Brain microvascular endothelial cell (primary cell): Measurements from ENCODE around the gene CFAP20.
A peak's percentile ranks its signal among the peaks of the same experiment; 100 is the strongest.

ENCODE experiments used
- DNase-seq: peaks from one replicate; pipeline ENCODE4 v3.0.0-alpha.2; 2020
- H3K27ac ChIP-seq: fragments of 250-450 bp; sonication (Bioruptor Pico); 2 replicates; pipeline ENCODE4 v1.5.1; 2020; ENCODE audit warnings: mild to moderate bottlenecking, moderate library complexity
- H3K27me3 ChIP-seq: fragments of 250-450 bp; sonication (Bioruptor Pico); replicated peaks from 2 replicates; pipeline ENCODE4 v1.5.1; 2020; ENCODE audit warnings: mild to moderate bottlenecking
- H3K36me3 ChIP-seq: fragments of 250-450 bp; sonication (Bioruptor Pico); replicated peaks from 2 replicates; pipeline ENCODE4 v1.5.1; 2020; ENCODE audit warnings: mild to moderate bottlenecking
- H3K4me3 ChIP-seq: 2 replicates; pipeline ENCODE4 v1.5.1; 2011; ENCODE audit warnings: low read depth, mild to moderate bottlenecking, control low read depth, low read length, moderate library complexity
- CTCF ChIP-seq: IDR thresholded peaks from 2 replicates; pipeline ENCODE4 v1.5.1; 2011; ENCODE audit warnings: low read depth, mild to moderate bottlenecking, moderate library complexity, low read length, control low read depth, inconsistent platforms; ENCODE audit errors: missing control alignments
- in situ Hi-C: cut with HindIII; loops from 2 replicates; pipeline ENCODE4 v1.10.0; 2017; ENCODE audit warnings: low sequenced_read_pairs, low pct_ligation_motif_present

Gene CFAP20

GRCh38 chr16:58125041-58125440 is 4.1 kb downstream of the CFAP20 start:
- no peak overlapping the region for H3K4me3 ChIP-seq
- no peak for TF ChIP-seq CTCF
- in situ Hi-C loops, result no loop called here

GRCh38 chr16:58124601-58124915 is 4.6 kb downstream of the CFAP20 start:
- no peak overlapping the region for H3K4me3 ChIP-seq
- TF ChIP-seq CTCF, result no peak
- peak; percentile 34 for DNase-seq
- no peak overlapping the region for H3K27ac ChIP-seq
- in situ Hi-C loops, result no loop called here
- H3K27me3 ChIP-seq, result no peaks in the 10 kb centered on the region
- no peaks in the 10 kb centered on the region for H3K36me3 ChIP-seq

More at GRCh38 chr16:58125041-58125440, 4.1 kb downstream of the CFAP20 start:
- H3K27ac ChIP-seq, result no peak overlapping the region
- H3K36me3 ChIP-seq, result no peaks in the 10 kb centered on the region
- DNase-seq, result no peak
- no peaks in the 10 kb centered on the region for H3K27me3 ChIP-seq

- no peak overlapping the region for H3K4me3 ChIP-seq
- no peak for DNase-seq
- H3K27ac ChIP-seq, result no peak overlapping the region
- no peaks in the 10 kb centered on the region for H3K36me3 ChIP-seq
- TF ChIP-seq CTCF, result no peak
- no peaks in the 10 kb centered on the region for H3K27me3 ChIP-seq
- in situ Hi-C loops, result no loop called here
These were observed 5.1 kb downstream of the CFAP20 start for GRCh38 chr16:58123896-58124600.

GRCh38 chr16:58121132-58121531 is 8.0 kb downstream of the CFAP20 start:
- TF ChIP-seq CTCF, result no peak
- in situ Hi-C loops, result no loop called here
- Histone ChIP-seq H3K27me3 (no peaks in the 10 kb centered on the region), H3K4me3 (no peak overlapping the region), H3K36me3 (peaks cover 4% of the 10 kb centered on the region), H3K27ac (no peak overlapping the region)
- DNase-seq, result no peak

GRCh38 chr16:58120234-58120633 is 8.9 kb downstream of the CFAP20 start:
- in situ Hi-C loops, result no loop called here
- TF ChIP-seq CTCF, result no peak

GRCh38 chr16:58119509-58119845 is 9.7 kb downstream of the CFAP20 start:
- in situ Hi-C loops, result no loop called here

More at GRCh38 chr16:58120234-58120633, 8.9 kb downstream of the CFAP20 start:
- peaks cover 7% of the 10 kb centered on the region for H3K36me3 ChIP-seq
- DNase-seq, result no peak
- H3K4me3 ChIP-seq, result no peak overlapping the region
- no peaks in the 10 kb centered on the region for H3K27me3 ChIP-seq
- H3K27ac ChIP-seq, result no peak overlapping the region

More at GRCh38 chr16:58119509-58119845, 9.7 kb downstream of the CFAP20 start:
- no peak for TF ChIP-seq CTCF
- no peak overlapping the region for H3K4me3 ChIP-seq
- H3K36me3 ChIP-seq, result peaks cover 15% of the 10 kb centered on the region
- no peaks in the 10 kb centered on the region for H3K27me3 ChIP-seq
- DNase-seq, result no peak
- no peak overlapping the region for H3K27ac ChIP-seq
